ENCODE results near the gene SLC9A9.

GRCh38 chr3:143628971-143629370 is 219.3 kb downstream of the SLC9A9 start:
- no peak for TF ChIP-seq CTCF (IDR thresholded peaks at IDR 0.05)
- no peak for TF ChIP-seq POLR2A (IDR thresholded peaks at IDR 0.05)

Data from thyroid gland (tissue), 4 donors.